ENCODE results near the gene TERT.

Gene TERT

GRCh38 chr5:1246711-1247431 is 48.0 kb downstream of the TERT start:
- DNase-seq: peak; percentile 77
- no CpG with 5 or more reads among the region's 43 CpGs for WGBS (ENCODE audit: extremely low coverage, insufficient coverage, low lambda C conversion rate)
- no peak overlapping the region for H3K9ac ChIP-seq (ENCODE audit: low read length)
- no peak overlapping the region for H3K18ac ChIP-seq (ENCODE audit: low read length)
- no peak overlapping the region for H4K8ac ChIP-seq (ENCODE audit: low read depth, low read length)
- no peak overlapping the region for H3K4me2 ChIP-seq (ENCODE audit: low read length)
- H3K56ac ChIP-seq (ENCODE audit: low read length): no peak overlapping the region
- no peaks in the 10 kb centered on the region for H3K4me1 ChIP-seq (ENCODE audit: control insufficient read depth, low read depth, low read length)
- no peak overlapping the region for H3K4me3 ChIP-seq (ENCODE audit: low read length)
- H3K79me1 ChIP-seq (ENCODE audit: low read length): no peaks in the 10 kb centered on the region
- H3K27ac ChIP-seq (ENCODE audit: low read depth, low read length): no peak overlapping the region
- no peak overlapping the region for H2BK15ac ChIP-seq (replicated peaks; ENCODE audit: low read depth)
- no peak overlapping the region for H2AK5ac ChIP-seq (ENCODE audit: low read length)
- H3K79me2 ChIP-seq (ENCODE audit: control insufficient read depth, insufficient read depth, low read length): no peaks in the 10 kb centered on the region
- no peak overlapping the region for H3K23ac ChIP-seq (ENCODE audit: low read length)
- H3K36me3 ChIP-seq (ENCODE audit: control insufficient read depth, insufficient read depth, low read length): no peaks in the 10 kb centered on the region
- H2BK120ac ChIP-seq (ENCODE audit: low read depth, low read length): no peak overlapping the region
- H2BK5ac ChIP-seq (ENCODE audit: low read length): no peak overlapping the region
- no peak overlapping the region for H4K5ac ChIP-seq (ENCODE audit: low read length)
- H3K27me3 ChIP-seq (ENCODE audit: insufficient read depth, low read length, poor library complexity): no peaks in the 10 kb centered on the region
- H3K4ac ChIP-seq (ENCODE audit: low read depth, low read length): no peak overlapping the region

- H3K4me1 ChIP-seq (ENCODE audit: control insufficient read depth, low read depth, low read length): no peaks in the 10 kb centered on the region
- H3K79me2 ChIP-seq (ENCODE audit: control insufficient read depth, insufficient read depth, low read length): no peaks in the 10 kb centered on the region
- no peak overlapping the region for H2BK5ac ChIP-seq (ENCODE audit: low read length)
- no CpG with 5 or more reads among the region's 58 CpGs for WGBS (ENCODE audit: extremely low coverage, insufficient coverage, low lambda C conversion rate)
- no peaks in the 10 kb centered on the region for H3K36me3 ChIP-seq (ENCODE audit: control insufficient read depth, insufficient read depth, low read length)
- no peaks in the 10 kb centered on the region for H3K27me3 ChIP-seq (ENCODE audit: insufficient read depth, low read length, poor library complexity)
- no peak overlapping the region for H3K4ac ChIP-seq (ENCODE audit: low read depth, low read length)
- no peak overlapping the region for H2BK120ac ChIP-seq (ENCODE audit: low read depth, low read length)
- H2AK5ac ChIP-seq (ENCODE audit: low read length): no peak overlapping the region
- H3K18ac ChIP-seq (ENCODE audit: low read length): no peak overlapping the region
- H3K9ac ChIP-seq (ENCODE audit: low read length): no peak overlapping the region
- no peak overlapping the region for H3K4me2 ChIP-seq (ENCODE audit: low read length)
- no peak overlapping the region for H3K4me3 ChIP-seq (ENCODE audit: low read length)
- H3K27ac ChIP-seq (ENCODE audit: low read depth, low read length): no peak overlapping the region
- no peak overlapping the region for H2BK15ac ChIP-seq (replicated peaks; ENCODE audit: low read depth)
- no peak overlapping the region for H3K56ac ChIP-seq (ENCODE audit: low read length)
- no peak overlapping the region for H4K8ac ChIP-seq (ENCODE audit: low read depth, low read length)
- no peak overlapping the region for H4K5ac ChIP-seq (ENCODE audit: low read length)
- DNase-seq: no peak
- no peaks in the 10 kb centered on the region for H3K79me1 ChIP-seq (ENCODE audit: low read length)
- no peak overlapping the region for H3K23ac ChIP-seq (ENCODE audit: low read length)
Observed at GRCh38 chr5:1245905-1246576, 48.8 kb downstream of the TERT start.

GRCh38 chr5:1244976-1245375 is 49.9 kb downstream of the TERT start:
- no peaks in the 10 kb centered on the region for H3K79me1 ChIP-seq (ENCODE audit: low read length)
- H3K9ac ChIP-seq (ENCODE audit: low read length): no peak overlapping the region
- H3K27me3 ChIP-seq (ENCODE audit: insufficient read depth, low read length, poor library complexity): no peaks in the 10 kb centered on the region
- H3K23ac ChIP-seq (ENCODE audit: low read length): no peak overlapping the region
- no peak overlapping the region for H3K4me2 ChIP-seq (ENCODE audit: low read length)
- H3K4ac ChIP-seq (ENCODE audit: low read depth, low read length): no peak overlapping the region
- no peak overlapping the region for H2AK5ac ChIP-seq (ENCODE audit: low read length)
- H2BK15ac ChIP-seq (replicated peaks; ENCODE audit: low read depth): no peak overlapping the region
- H3K4me1 ChIP-seq (ENCODE audit: control insufficient read depth, low read depth, low read length): no peaks in the 10 kb centered on the region
- WGBS (ENCODE audit: extremely low coverage, insufficient coverage, low lambda C conversion rate): no CpG with 5 or more reads among the region's 10 CpGs
- no peaks in the 10 kb centered on the region for H3K79me2 ChIP-seq (ENCODE audit: control insufficient read depth, insufficient read depth, low read length)
- no peak overlapping the region for H4K5ac ChIP-seq (ENCODE audit: low read length)
- H3K27ac ChIP-seq (ENCODE audit: low read depth, low read length): no peak overlapping the region
- no peak for DNase-seq
- no peak overlapping the region for H3K4me3 ChIP-seq (ENCODE audit: low read length)
- no peak overlapping the region for H4K8ac ChIP-seq (ENCODE audit: low read depth, low read length)
- no peak overlapping the region for H3K18ac ChIP-seq (ENCODE audit: low read length)
- H3K36me3 ChIP-seq (ENCODE audit: control insufficient read depth, insufficient read depth, low read length): no peaks in the 10 kb centered on the region
- no peak overlapping the region for H2BK120ac ChIP-seq (ENCODE audit: low read depth, low read length)
- no peak overlapping the region for H2BK5ac ChIP-seq (ENCODE audit: low read length)
- H3K56ac ChIP-seq (ENCODE audit: low read length): no peak overlapping the region

- WGBS (ENCODE audit: extremely low coverage, insufficient coverage, low lambda C conversion rate): no CpG with 5 or more reads among the region's 21 CpGs
- H3K23ac ChIP-seq (ENCODE audit: low read length): no peak overlapping the region
Observed at GRCh38 chr5:1244255-1244654, 50.6 kb downstream of the TERT start.

GRCh38 chr5:1243487-1244130 is 51.3 kb downstream of the TERT start:
- no CpG with 5 or more reads among the region's 33 CpGs for WGBS (ENCODE audit: extremely low coverage, insufficient coverage, low lambda C conversion rate)
- H3K4me3 ChIP-seq (ENCODE audit: low read length): no peak overlapping the region
- no peaks in the 10 kb centered on the region for H3K79me2 ChIP-seq (ENCODE audit: control insufficient read depth, insufficient read depth, low read length)
- no peak overlapping the region for H3K27ac ChIP-seq (ENCODE audit: low read depth, low read length)
- H3K27me3 ChIP-seq (ENCODE audit: insufficient read depth, low read length, poor library complexity): no peaks in the 10 kb centered on the region
- no peak overlapping the region for H2AK5ac ChIP-seq (ENCODE audit: low read length)
- H3K18ac ChIP-seq (ENCODE audit: low read length): no peak overlapping the region
- no peak overlapping the region for H2BK5ac ChIP-seq (ENCODE audit: low read length)
- H3K9ac ChIP-seq (ENCODE audit: low read length): no peak overlapping the region
- H3K23ac ChIP-seq (ENCODE audit: low read length): no peak overlapping the region
- no peak overlapping the region for H2BK15ac ChIP-seq (replicated peaks; ENCODE audit: low read depth)
- no peak overlapping the region for H2BK120ac ChIP-seq (ENCODE audit: low read depth, low read length)
- H3K4me1 ChIP-seq (ENCODE audit: control insufficient read depth, low read depth, low read length): no peaks in the 10 kb centered on the region
- H3K4ac ChIP-seq (ENCODE audit: low read depth, low read length): no peak overlapping the region
- DNase-seq: peak; percentile 17
- H3K56ac ChIP-seq (ENCODE audit: low read length): no peak overlapping the region
- no peaks in the 10 kb centered on the region for H3K79me1 ChIP-seq (ENCODE audit: low read length)
- H4K8ac ChIP-seq (ENCODE audit: low read depth, low read length): no peak overlapping the region
- no peak overlapping the region for H4K5ac ChIP-seq (ENCODE audit: low read length)
- H3K36me3 ChIP-seq (ENCODE audit: control insufficient read depth, insufficient read depth, low read length): no peaks in the 10 kb centered on the region
- no peak overlapping the region for H3K4me2 ChIP-seq (ENCODE audit: low read length)

More at GRCh38 chr5:1244255-1244654, 50.6 kb downstream of the TERT start:
- no peak overlapping the region for H4K5ac ChIP-seq (ENCODE audit: low read length)
- no peaks in the 10 kb centered on the region for H3K79me1 ChIP-seq (ENCODE audit: low read length)
- H3K18ac ChIP-seq (ENCODE audit: low read length): no peak overlapping the region
- no peak overlapping the region for H2AK5ac ChIP-seq (ENCODE audit: low read length)
- no peak overlapping the region for H4K8ac ChIP-seq (ENCODE audit: low read depth, low read length)
- no peak overlapping the region for H2BK120ac ChIP-seq (ENCODE audit: low read depth, low read length)
- H3K4ac ChIP-seq (ENCODE audit: low read depth, low read length): no peak overlapping the region
- no peak overlapping the region for H3K9ac ChIP-seq (ENCODE audit: low read length)
- no peak for DNase-seq
- H3K79me2 ChIP-seq (ENCODE audit: control insufficient read depth, insufficient read depth, low read length): no peaks in the 10 kb centered on the region
- no peak overlapping the region for H2BK5ac ChIP-seq (ENCODE audit: low read length)
- H3K36me3 ChIP-seq (ENCODE audit: control insufficient read depth, insufficient read depth, low read length): no peaks in the 10 kb centered on the region
- H3K56ac ChIP-seq (ENCODE audit: low read length): no peak overlapping the region
- no peak overlapping the region for H2BK15ac ChIP-seq (replicated peaks; ENCODE audit: low read depth)
- no peak overlapping the region for H3K4me3 ChIP-seq (ENCODE audit: low read length)
- no peaks in the 10 kb centered on the region for H3K4me1 ChIP-seq (ENCODE audit: control insufficient read depth, low read depth, low read length)
- no peak overlapping the region for H3K4me2 ChIP-seq (ENCODE audit: low read length)
- no peaks in the 10 kb centered on the region for H3K27me3 ChIP-seq (ENCODE audit: insufficient read depth, low read length, poor library complexity)
- H3K27ac ChIP-seq (ENCODE audit: low read depth, low read length): no peak overlapping the region

All from mesendoderm (in vitro differentiated cells).